Pericardium fibroblast (primary cell): ENCODE data around the gene MTERF2. TPM values are rescaled to one million over a fixed set of nuclear protein-coding genes. Genes with fewer than 3 reads are reported as not detected.

Source experiments
- total RNA-seq: library from RNA; depleted of rRNA; stranded (reverse); fragments of >200 nt; gene quantifications from 2 replicates; pipeline ENCODE4 v1.2.3, GENCODE V29; 2015

Gene MTERF2, protein sequence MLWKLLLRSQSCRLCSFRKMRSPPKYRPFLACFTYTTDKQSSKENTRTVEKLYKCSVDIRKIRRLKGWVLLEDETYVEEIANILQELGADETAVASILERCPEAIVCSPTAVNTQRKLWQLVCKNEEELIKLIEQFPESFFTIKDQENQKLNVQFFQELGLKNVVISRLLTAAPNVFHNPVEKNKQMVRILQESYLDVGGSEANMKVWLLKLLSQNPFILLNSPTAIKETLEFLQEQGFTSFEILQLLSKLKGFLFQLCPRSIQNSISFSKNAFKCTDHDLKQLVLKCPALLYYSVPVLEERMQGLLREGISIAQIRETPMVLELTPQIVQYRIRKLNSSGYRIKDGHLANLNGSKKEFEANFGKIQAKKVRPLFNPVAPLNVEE
- total RNA-seq, result 8.8 and 11.7 TPM in 2 replicates

DNA sequence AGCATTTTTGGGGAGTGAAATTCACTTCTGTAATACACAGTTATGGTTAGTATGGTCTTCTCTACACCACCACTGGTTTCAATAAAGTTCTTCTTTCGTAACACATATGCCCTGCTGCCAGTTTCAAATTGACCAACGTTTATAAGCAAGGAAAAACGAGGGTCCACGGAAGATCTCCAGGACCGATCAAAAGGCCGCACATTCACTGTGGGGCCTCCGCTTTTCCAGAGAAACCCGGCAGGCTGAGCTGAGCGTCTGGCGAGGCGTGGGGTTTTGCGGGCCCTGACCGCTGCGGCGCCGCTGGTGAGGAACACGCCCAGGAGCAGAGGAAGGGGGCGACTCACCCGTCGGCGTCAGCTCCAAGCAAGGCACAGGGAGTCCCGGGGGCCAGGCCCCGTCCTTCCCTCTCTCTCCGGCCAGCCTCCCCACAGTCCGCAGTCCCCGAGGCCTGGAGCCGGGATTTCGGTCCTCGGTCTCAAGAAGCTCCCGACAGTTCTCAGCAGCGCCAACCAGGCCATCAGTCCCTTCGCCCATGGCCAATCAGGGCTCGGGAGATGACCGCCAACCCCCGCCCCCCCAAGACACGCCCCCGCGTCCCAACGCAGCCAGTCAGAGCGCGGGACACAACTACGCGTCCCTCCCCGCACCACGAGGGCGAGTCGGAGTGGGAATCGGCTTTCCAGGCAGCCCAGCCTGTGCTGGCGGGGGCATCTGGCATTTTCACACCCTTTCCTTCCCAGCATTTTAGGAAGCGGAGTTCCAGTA lies at the start of gene MTERF2:
Gene MTERF2 (minus strand): TSS at position 522 of the 765 bp plus-strand sequence. CDS start 8,432 bp downstream, outside the sequence.

DNA sequence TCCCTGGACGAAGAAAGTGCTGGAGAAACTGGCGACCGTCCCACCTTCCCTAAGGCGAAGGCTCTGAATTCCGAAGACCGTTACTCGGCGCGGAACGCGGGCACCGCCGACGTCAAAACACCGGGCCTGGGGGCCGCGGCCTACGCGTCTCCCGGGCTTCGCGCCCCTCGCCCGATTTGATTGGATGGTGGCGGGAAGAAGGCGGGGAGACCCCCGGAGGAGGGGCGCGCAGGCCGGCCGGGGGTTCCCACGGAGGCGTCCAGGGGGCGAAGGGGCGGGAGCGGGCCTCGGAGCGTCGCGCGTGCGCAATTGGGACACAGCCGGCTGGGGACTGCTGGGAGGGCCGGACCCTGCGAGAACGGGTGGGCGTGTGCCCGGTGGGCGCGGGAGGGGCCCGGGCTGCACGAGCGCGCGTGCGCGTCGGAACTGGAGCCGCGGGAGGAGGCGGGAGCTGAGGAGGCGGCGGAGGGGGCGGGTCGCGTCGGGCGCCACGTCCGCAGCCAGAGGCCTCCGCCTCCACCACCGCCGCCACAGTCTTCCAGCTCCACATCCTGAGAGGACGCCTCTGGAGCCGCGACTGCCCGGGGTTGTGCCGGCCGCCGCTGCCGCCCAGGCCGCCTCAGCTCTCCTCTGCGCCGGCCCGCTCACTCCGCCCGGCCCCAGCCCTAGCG lies 31.4 kb downstream of the MTERF2 start, which contains the start of gene TMEM263:
Gene TMEM263 (plus strand): TSS at position 531 of the 671 bp plus-strand sequence. CDS start 11,210 bp downstream, outside the sequence.

Other genes starting within 250 kb of the MTERF2 start
- 4.6 and 8.1 TPM in 2 replicates for gene RIC8B, start 212.5 kb downstream of the MTERF2 start, total RNA-seq
- 86.2 and 101 TPM in 2 replicates for gene TMEM263, start 31.2 kb downstream of the MTERF2 start, total RNA-seq
- 7.8 and 17.6 TPM in 2 replicates for gene CRY1, start 106.4 kb upstream of the MTERF2 start, total RNA-seq